Mesenchymal stem cell (in vitro differentiated cells and primary cell): ENCODE measurements around the gene TBL3.

Experiments
- DNase-seq: peaks from one replicate; pipeline ENCODE4 v3.0.0-alpha.2; 2013
- H2AFZ ChIP-seq: one replicate; pipeline ENCODE4 v1.6.1; 2013; ENCODE audit warnings: low read depth, mild to moderate bottlenecking, control low read depth, inconsistent platforms, low read length, moderate library complexity
- H2AK5ac ChIP-seq: 2 replicates; pipeline ENCODE4 v1.6.1; 2013; ENCODE audit warnings: low read length, moderate library complexity, mild to moderate bottlenecking, inconsistent platforms; ENCODE audit not compliant: severe bottlenecking
- H2BK120ac ChIP-seq: one replicate; pipeline ENCODE4 v1.6.1; 2013; ENCODE audit warnings: low read depth, mild to moderate bottlenecking, inconsistent platforms, low read length, moderate library complexity
- H2BK12ac ChIP-seq, 2 experiments: one replicate each; pipeline ENCODE4 v1.6.1; 2013; ENCODE audit warnings: inconsistent platforms in 2 of 2, low read length in 2 of 2, mild to moderate bottlenecking in 2 of 2, moderate library complexity in 2 of 2, control low read depth in 1 of 2
- H2BK15ac ChIP-seq: one replicate; pipeline ENCODE4 v1.6.1; 2013; ENCODE audit warnings: mild to moderate bottlenecking, low read depth, inconsistent platforms; ENCODE audit not compliant: poor library complexity, severe bottlenecking
- H2BK5ac ChIP-seq: 2 replicates; pipeline ENCODE4 v1.6.1; 2013; ENCODE audit warnings: low read depth, mild to moderate bottlenecking, low read length, control low read depth, inconsistent platforms; ENCODE audit not compliant: poor library complexity, severe bottlenecking
- H3K14ac ChIP-seq, 2 experiments: one replicate each; pipeline ENCODE4 v1.6.1; 2013; ENCODE audit warnings: inconsistent platforms in 2 of 2, low read length in 2 of 2, control low read depth in 1 of 2, mild to moderate bottlenecking in 1 of 2, moderate library complexity in 1 of 2
- H3K18ac ChIP-seq, 2 experiments: one replicate each; pipeline ENCODE4 v1.6.1; 2013; ENCODE audit warnings: inconsistent platforms in 2 of 2, low read length in 2 of 2, control low read depth in 1 of 2, low read depth in 1 of 2, mild to moderate bottlenecking in 1 of 2
- H3K23ac ChIP-seq, 2 experiments: one replicate each; pipeline ENCODE4 v1.6.1; 2013; ENCODE audit warnings: inconsistent platforms in 2 of 2, low read length in 2 of 2, mild to moderate bottlenecking in 2 of 2, moderate library complexity in 2 of 2, control low read depth in 1 of 2
- H3K27ac ChIP-seq: 2 replicates; pipeline ENCODE4 v1.5.1; 2013; ENCODE audit warnings: mild to moderate bottlenecking, moderate library complexity, low read length, control low read depth, inconsistent platforms; ENCODE audit not compliant: poor library complexity, severe bottlenecking
- H3K27me3 ChIP-seq, 2 experiments: 2 replicates each; pipeline versions ENCODE4 v1.6.1 to v1.7.0; 2013; ENCODE audit warnings: low read length in 2 of 2, mild to moderate bottlenecking in 2 of 2, moderate library complexity in 2 of 2, control low read depth in 1 of 2, inconsistent platforms in 1 of 2; ENCODE audit not compliant: control insufficient read depth in 1 of 2, insufficient read depth in 1 of 2
- H3K36me3 ChIP-seq, 2 experiments: 2 replicates each; pipeline versions ENCODE4 v1.6.1 to v1.7.0; 2013; ENCODE audit warnings: low read length in 2 of 2, control low read depth in 1 of 2, inconsistent platforms in 1 of 2, low read depth in 1 of 2, mild to moderate bottlenecking in 1 of 2; ENCODE audit not compliant: insufficient read depth in 2 of 2, control insufficient read depth in 1 of 2
- H3K4ac ChIP-seq, 2 experiments: one replicate each; pipeline ENCODE4 v1.6.1; 2013; ENCODE audit warnings: inconsistent platforms in 2 of 2, low read length in 2 of 2, mild to moderate bottlenecking in 2 of 2, moderate library complexity in 2 of 2, control low read depth in 1 of 2, low read depth in 1 of 2
- H3K4me1 ChIP-seq: 2 replicates; pipeline ENCODE4 v1.6.1; 2013; ENCODE audit warnings: low read depth, low read length, control low read depth; ENCODE audit not compliant: control insufficient read depth, insufficient read depth
- H3K4me2 ChIP-seq: 2 replicates; pipeline ENCODE4 v1.6.1; 2013; ENCODE audit warnings: low read length, mild to moderate bottlenecking, inconsistent platforms; ENCODE audit not compliant: poor library complexity, severe bottlenecking
- H3K4me3 ChIP-seq, 2 experiments: 2 replicates each; pipeline versions ENCODE4 v1.5.1 to v1.7.0; 2013; ENCODE audit warnings: low read length in 2 of 2, mild to moderate bottlenecking in 2 of 2, control low read depth in 1 of 2, low read depth in 1 of 2; ENCODE audit not compliant: insufficient read depth in 1 of 2
- H3K79me1 ChIP-seq: replicated peaks from 2 replicates; pipeline ENCODE4 v1.6.1; 2013; ENCODE audit warnings: mild to moderate bottlenecking, control low read depth, low read length, inconsistent platforms; ENCODE audit not compliant: poor library complexity, severe bottlenecking
- H3K9ac ChIP-seq: 2 replicates; pipeline ENCODE4 v1.7.0; 2013; ENCODE audit warnings: mild to moderate bottlenecking, low read length, moderate library complexity
- H3K9me3 ChIP-seq: 2 replicates; pipeline ENCODE4 v1.7.0; 2013; ENCODE audit warnings: mild to moderate bottlenecking, low read length; ENCODE audit not compliant: control insufficient read depth
- H4K8ac ChIP-seq: one replicate; pipeline ENCODE4 v1.6.1; 2013; ENCODE audit warnings: inconsistent platforms, mild to moderate bottlenecking, low read length, moderate library complexity
- H4K91ac ChIP-seq: one replicate; pipeline ENCODE4 v1.6.1; 2013; ENCODE audit warnings: mild to moderate bottlenecking, low read length, inconsistent platforms
- WGBS: methylation state at CpG from one replicate; pipeline ENCODE4 v1.1.7; 2013; ENCODE audit warnings: mixed read lengths; 5-methylcytosine and 5-hydroxymethylcytosine counted together

The TBL3 gene

DNA sequence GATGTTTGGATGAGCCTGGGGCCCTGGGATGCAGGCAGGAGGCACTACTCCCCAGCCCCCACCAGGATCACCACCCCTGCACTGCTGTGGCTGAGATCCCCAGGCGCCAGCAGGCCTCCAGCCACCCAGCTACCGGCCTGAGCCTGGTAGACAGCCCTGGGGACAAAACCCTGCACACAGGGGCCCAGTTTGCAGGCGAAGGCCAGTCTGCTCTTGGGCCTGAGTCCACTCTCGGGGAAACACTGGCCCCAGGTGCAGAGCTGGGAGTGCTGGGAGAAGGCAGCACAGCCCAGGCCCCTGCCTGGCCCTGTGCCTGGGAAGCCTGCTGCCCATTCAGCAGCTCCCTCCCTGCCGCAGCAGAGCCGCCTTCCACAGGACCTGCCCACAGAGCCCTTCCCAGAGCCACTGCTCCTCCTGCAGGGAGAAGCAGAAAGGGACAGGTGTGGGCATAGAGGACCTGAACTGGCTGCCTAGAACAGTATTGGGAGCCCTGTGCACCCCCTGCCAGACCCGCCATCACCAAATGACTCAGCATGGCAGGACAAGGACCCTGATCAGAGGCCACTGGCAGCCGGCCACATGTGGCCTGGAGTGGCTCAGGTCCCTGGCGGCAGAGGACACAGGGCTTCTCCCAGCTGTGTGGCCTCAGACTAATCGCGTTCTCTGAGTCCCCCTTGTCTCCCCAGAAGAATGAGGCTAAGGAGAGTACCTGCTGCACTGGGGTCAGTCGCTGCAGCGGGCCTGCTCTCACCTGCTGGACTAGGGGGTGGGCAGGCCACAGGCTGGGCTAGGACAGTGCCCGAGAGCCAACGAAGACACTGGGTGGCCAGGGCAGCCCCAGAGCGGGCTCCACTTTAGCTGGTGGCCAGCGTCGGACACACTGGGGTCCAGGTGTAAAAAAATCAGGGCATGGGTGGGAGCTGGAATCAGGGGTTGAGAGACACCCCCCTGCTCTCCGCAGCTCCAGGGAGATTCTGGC lies 39.5 kb upstream of the TBL3 start:
- Histone ChIP-seq H3K23ac (peak overlapping the region in 1 of 2 experiments; percentile 56), H2BK12ac (no peak overlapping the region), H3K27ac (no peak overlapping the region), H3K4me2 (no peak overlapping the region), H3K79me1 (no peaks in the 10 kb centered on the region), H3K4ac (no peak overlapping the region), H3K4me1 (peaks cover 22% of the 10 kb centered on the region), H3K36me3 (peaks cover 4 to 12% of the 10 kb centered on the region in 2 experiments), H2AFZ (no peak overlapping the region), H3K14ac (no peak overlapping the region), H3K9ac (no peak overlapping the region), H2BK120ac (no peak overlapping the region), H2AK5ac (no peak overlapping the region), H3K27me3 (peaks cover 0 to 24% of the 10 kb centered on the region in 2 experiments), H3K18ac (no peak overlapping the region), H2BK15ac (no peak overlapping the region), H3K4me3 (no peak overlapping the region), H4K8ac (no peak overlapping the region), H3K9me3 (no peaks in the 10 kb centered on the region), H4K91ac (no peak overlapping the region), H2BK5ac (no peak overlapping the region)
- DNase-seq = no peak
- WGBS = 82% methylated on average over 19 of the region's 19 CpGs

DNA sequence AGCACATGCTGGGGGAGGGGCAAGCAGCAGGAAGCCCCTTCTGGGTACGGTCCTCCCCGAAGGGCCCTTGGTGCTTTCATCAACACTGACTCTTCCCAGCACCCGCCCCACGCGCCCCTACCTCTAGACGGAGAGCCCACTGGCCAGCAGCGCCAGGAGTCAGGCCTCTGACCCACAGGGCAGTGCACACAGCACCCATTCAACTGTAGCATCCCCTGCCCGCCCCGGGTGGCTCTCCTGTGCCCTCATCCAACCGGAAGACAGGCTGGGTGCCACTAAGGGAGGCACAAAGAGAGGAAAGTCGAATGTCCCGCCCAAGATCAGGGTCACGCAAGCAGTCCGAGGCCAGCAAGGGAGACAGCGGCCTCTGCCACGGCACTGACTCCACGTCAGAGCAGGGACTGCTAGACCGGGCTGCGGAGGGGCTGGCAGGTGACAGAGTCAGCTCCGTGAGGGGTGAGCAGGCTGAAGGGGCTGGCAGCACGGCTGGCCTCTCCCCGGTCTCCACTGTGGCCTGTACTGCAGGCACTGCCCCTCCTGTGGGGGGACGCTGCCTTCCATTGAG lies 38.7 kb upstream of the TBL3 start:
- Histone ChIP-seq H3K9me3 (no peaks in the 10 kb centered on the region), H3K23ac (peak overlapping the region in 1 of 2 experiments; percentile 18), H3K14ac (peak overlapping the region in 1 of 2 experiments; percentile 71), H4K91ac (no peak overlapping the region), H3K36me3 (peaks cover 10 to 19% of the 10 kb centered on the region in 2 experiments), H3K79me1 (no peaks in the 10 kb centered on the region), H3K9ac (no peak overlapping the region), H3K4me3 (no peak overlapping the region), H2AK5ac (no peak overlapping the region), H3K4ac (no peak overlapping the region), H2AFZ (no peak overlapping the region), H2BK5ac (no peak overlapping the region), H3K18ac (no peak overlapping the region), H3K27ac (no peak overlapping the region), H2BK12ac (peak overlapping the region in 1 of 2 experiments; percentile 24), H2BK120ac (no peak overlapping the region), H2BK15ac (no peak overlapping the region), H4K8ac (no peak overlapping the region), H3K27me3 (peaks cover 0 to 24% of the 10 kb centered on the region in 2 experiments), H3K4me1 (peaks cover 22% of the 10 kb centered on the region), H3K4me2 (no peak overlapping the region)
- no peak for DNase-seq
- WGBS = 78% methylated on average over 23 of the region's 23 CpGs

DNA sequence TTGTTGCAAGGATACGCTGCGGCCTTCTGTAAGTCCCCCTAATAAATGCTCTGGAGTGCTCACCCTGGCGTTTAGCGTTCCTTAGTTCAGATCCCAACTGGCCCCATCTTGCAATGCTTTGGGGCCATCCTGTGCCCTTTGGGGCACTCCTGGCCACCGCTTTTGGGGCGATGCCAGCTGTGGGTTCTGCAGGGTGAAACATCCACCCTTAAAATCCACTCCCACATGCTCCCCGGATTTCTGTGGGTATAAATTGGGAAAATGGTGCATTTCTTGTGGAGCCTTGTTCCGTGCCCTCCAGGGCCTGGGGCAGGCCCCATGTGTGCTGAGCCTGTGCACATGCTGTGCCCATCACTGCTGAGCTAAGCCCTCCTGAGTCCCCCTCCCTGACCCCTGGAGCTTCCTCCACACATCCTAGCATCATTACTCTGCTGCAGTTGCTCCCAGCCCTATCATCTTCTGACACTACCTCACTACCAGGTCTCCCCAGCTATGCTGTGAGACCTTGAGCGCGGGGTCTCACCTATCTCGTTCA lies 34.8 kb upstream of the TBL3 start:
- H2BK15ac ChIP-seq = no peak overlapping the region
- 96% methylated on average over 6 of the region's 11 CpGs for WGBS
- no peak overlapping the region for H2BK5ac ChIP-seq
- H3K4me1 ChIP-seq = peaks cover 16% of the 10 kb centered on the region
- no peak overlapping the region for H4K8ac ChIP-seq
- no peak overlapping the region for H4K91ac ChIP-seq
- H3K14ac ChIP-seq = no peak overlapping the region
- no peak overlapping the region for H3K4me3 ChIP-seq
- H3K18ac ChIP-seq = no peak overlapping the region
- H3K36me3 ChIP-seq = peaks cover 33 to 46% of the 10 kb centered on the region in 2 experiments
- H2BK120ac ChIP-seq = no peak overlapping the region
- H3K4ac ChIP-seq = no peak overlapping the region
- peaks cover 0 to 18% of the 10 kb centered on the region in 2 experiments for H3K27me3 ChIP-seq
- no peak for DNase-seq
- H3K9ac ChIP-seq = no peak overlapping the region
- H2AK5ac ChIP-seq = no peak overlapping the region
- H3K9me3 ChIP-seq = no peaks in the 10 kb centered on the region
- H2AFZ ChIP-seq = no peak overlapping the region
- H3K27ac ChIP-seq = no peak overlapping the region
- H2BK12ac ChIP-seq = no peak overlapping the region
- H3K23ac ChIP-seq = no peak overlapping the region
- no peak overlapping the region for H3K4me2 ChIP-seq
- H3K79me1 ChIP-seq = peaks cover 5% of the 10 kb centered on the region

DNA sequence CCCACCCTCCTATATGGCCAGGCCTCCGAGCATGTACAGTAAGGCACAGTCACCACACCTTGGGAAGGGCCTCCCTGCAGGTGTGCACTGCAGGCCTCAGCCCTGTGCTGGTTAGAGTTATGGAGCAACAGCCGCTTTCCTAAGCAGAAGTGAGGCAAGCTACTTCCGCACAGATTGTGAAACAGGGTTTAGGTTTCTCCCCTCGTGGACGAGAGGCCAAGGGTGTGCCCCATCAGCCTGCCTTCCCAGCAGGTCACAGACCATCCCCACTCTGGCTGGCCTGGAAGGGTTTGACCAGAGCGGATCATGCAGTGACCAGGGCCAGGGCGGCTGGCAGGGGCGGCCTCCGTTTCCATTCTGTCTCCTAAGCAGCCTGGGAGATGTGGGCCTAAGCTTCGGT lies 33.5 kb upstream of the TBL3 start:
- Histone ChIP-seq H3K27ac (no peak overlapping the region), H3K4me3 (no peak overlapping the region), H2AK5ac (no peak overlapping the region), H2AFZ (no peak overlapping the region), H3K9ac (no peak overlapping the region), H2BK5ac (no peak overlapping the region), H3K14ac (no peak overlapping the region), H3K9me3 (no peaks in the 10 kb centered on the region), H4K8ac (no peak overlapping the region), H3K4me2 (no peak overlapping the region), H3K27me3 (peaks cover 0 to 5% of the 10 kb centered on the region in 2 experiments), H2BK12ac (no peak overlapping the region), H4K91ac (no peak overlapping the region), H2BK15ac (no peak overlapping the region), H3K4ac (no peak overlapping the region), H3K18ac (no peak overlapping the region), H3K36me3 (peaks cover 33 to 46% of the 10 kb centered on the region in 2 experiments), H2BK120ac (no peak overlapping the region), H3K23ac (no peak overlapping the region), H3K79me1 (peaks cover 10% of the 10 kb centered on the region), H3K4me1 (peaks cover 19% of the 10 kb centered on the region)
- DNase-seq = no peak
- 97% methylated on average over 10 of the region's 10 CpGs for WGBS
